HG03558 (cell line): ENCODE measurements around the gene LSMEM2.
"Not testable (repeated sequence)": the region's sequence is repeated elsewhere in the genome, so short reads cannot be mapped to it uniquely, and the experiment has no call there.

Experiments
- ATAC-seq: cut with Tn5 transposase; IDR thresholded peaks from one replicate; pipeline ENCODE4 v1.9.1; 2021; ENCODE audit warnings: moderate number of reproducible peaks; ENCODE audit not compliant: unreplicated experiment; ENCODE audit errors: extremely low read depth

The LSMEM2 gene

DNA sequence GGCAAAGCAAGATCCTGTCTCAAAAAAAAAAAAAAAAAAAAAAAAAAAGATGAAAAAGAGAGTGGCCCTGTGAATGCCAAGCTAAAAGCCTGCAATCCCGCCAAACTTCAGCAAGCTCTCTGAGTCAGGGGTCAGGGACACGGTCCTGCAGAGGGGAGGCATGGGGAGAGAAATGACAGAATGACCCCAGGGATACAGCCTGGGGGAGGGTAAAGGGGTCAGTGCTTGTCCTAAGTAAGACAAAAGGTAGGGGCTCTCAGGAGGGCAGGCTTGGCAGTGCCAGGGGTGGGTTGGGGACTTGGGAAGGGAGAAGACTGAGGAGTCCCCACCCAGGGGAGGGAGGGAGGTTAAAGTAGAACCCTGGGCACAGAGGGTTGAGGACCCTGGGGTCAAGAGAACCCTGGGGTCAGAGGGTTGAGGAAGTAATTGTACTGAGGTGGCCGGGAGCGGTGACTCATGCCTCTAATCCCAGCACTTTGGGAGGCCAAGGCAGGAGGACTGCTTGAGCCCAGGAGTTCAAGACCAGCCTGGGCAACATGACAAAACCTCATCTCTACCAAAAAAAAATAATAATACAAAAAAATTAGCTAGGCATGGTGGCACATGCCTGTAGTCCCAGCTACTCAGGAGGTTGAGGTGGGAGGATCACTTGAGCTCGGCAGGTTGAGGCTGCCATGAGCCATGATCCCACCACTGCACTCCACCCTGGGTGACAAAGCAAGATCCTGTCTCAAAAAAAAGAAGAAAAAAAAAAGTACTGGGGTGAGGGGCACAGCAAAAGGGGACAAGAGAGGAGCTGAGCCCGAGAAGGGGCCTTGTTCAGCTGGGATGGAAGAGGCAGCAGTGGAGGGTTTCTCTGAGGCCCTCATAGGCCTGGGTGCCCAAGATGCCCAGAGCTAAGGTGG, 15.2 kb upstream of the LSMEM2 start:
- ATAC-seq: no peak

DNA sequence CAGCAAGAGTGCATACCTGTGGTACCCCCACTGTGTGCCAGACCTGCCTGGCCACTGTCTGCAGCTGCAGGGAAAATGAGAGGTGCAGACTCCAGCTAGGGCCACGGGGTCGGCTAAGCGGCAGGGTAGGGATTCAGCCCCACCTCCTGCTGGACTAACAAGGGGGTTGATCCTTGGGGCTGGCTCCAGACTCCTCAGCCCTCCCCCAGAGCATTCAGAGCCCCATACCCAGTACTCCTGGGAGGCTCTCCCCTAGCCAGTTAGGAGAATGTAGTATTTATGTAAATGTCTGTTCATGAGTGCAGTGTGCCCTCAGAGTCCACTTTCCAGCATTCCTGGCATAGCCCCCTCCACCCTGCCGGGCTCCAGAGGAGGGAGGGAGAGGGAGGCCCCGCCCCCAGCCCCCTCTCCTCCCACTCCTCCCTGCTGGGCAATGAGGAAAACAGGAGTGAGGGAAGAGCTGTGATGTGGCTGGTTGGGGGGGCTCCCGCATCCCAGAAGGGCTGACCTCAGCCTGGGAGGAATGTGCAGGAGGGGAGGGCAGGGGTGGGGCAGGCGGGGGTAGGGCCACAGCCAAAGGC, 14.4 kb upstream of the LSMEM2 start:
- ATAC-seq: no peak

DNA sequence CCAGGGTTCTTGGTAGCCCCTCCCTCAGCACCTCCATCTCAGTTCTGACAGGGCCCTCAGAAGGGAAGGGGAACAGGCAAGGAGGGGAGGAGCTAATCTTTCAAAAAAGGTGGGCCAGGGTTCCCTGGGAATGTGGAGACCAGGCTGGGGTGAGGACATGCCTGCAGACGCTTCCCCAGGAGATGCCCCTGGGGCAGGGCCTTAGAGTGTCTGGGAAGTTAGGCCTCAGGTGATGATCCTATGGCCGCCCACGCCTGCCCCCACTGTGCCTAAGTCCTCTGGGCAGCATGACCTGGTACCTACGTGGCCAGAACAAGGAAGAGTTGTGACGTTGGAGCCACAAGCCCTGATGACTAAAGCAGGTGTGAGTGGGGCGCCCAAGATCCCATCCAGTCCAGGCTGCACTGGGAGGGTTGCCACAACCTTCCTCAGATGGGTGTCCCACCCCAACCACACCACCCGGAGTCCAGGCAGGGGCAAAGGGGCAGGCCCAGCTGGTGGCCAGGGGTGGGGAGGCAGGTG, 13.9 kb upstream of the LSMEM2 start:
- no peak for ATAC-seq

DNA sequence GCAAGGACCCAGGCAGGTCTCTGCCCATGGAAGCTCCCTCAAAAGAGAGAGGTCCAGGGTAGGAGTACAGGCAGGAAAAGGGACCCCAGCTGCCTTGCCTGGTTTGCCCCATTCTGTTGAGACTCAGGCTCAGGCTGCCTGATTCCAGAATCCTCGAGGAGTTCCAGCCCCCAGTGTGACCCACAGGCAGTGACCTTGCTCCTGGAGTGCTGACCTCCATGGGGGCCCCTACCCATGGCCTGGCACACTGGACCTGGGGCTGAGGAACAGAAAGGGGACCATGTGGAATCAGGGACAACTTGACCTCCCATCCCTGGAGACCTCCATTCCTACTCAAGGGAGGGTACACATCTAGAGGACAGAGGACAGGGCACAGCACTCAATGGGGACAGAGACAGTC, 13.3 kb upstream of the LSMEM2 start:
- ATAC-seq: no peak

DNA sequence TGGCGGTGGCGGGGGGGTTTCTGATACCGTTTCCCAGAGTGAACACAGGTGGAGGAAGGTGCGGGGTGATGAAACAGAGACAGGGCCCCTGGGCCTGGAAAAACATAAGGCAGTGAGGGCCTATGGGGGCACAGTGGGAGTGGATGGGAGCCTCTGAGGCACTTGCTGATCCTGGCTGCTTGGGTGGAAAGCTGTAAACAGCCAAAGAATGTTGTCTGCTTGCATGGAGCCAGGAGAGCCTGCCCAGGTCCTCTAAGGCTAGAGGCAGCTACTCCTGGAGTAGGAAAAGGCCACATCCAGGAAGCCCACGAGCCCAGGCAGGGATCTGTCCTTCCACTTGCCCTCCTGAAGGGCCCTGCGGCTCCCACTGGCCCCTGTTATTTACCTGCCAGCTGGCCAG, 12.9 kb upstream of the LSMEM2 start:
- no peak for ATAC-seq

DNA sequence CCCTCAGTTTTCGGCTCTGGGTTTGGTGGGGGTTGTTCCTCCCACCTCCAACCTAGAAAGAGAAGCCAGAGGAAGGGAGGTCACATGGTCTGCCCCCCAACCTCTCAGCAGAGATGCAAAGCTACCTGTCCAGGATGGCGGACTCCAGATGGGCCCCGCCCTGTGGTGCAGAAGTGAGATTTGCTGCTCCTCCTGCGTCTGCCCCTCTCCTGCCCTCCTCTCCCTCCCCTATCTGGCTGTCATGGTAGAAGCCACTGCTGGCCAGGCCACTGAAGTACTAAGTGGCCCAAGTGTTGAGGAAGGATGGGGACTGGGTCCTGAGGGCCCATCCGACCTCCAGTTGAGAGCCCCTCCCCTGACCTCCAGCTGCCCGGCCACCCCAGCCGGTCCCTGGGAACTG, 12.1 kb upstream of the LSMEM2 start:
- no peak for ATAC-seq

DNA sequence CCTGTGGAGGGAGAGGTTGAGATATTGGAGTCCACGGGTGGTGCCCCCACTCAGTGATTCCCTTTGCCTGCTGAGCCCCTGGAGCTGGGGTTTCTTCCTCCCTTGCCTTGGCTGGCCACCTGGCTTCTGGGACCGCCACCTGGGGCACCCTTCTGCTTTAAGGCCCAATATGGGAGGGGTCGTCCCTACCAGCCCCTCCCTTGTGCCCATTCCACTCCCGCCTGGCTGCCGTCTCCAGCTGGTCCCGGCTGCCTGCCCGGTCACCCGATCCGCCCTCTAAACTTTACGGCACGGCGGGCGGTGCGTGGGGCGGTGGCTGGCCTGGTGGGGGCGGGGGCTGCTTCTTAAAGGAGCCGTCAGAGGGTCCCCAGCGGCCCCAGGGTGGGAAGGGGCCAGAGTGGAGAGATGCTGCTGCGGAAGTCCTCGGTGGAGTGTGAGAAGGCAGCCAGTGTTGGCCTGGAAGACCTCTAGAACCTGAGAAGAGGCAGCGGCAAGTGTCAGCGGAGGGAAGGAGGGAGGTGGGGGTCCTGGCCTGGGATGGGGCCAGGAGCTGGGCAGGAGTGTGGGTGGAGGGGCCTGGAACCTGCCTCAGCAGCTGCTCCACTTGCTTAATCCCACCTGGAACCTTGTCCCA, 11.5 kb upstream of the LSMEM2 start:
- ATAC-seq: no peak

DNA sequence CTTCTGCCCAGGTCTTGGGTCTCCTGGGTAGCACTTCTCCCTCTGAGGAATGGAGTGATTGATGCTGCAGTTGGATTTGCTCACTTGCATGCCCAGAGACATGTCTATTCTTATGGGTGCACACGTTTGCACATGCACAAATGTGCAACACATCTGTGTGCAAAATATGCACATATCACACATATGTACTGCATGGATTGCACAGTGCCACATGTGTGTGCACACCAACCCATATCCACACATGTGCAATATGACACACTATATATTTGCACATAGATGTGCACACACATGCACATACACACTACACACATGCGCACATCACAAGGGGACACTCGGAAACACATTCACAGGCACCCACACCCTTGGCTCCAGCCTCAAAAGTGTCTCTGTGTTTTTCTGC, 10.6 kb upstream of the LSMEM2 start:
- ATAC-seq: no peak

DNA sequence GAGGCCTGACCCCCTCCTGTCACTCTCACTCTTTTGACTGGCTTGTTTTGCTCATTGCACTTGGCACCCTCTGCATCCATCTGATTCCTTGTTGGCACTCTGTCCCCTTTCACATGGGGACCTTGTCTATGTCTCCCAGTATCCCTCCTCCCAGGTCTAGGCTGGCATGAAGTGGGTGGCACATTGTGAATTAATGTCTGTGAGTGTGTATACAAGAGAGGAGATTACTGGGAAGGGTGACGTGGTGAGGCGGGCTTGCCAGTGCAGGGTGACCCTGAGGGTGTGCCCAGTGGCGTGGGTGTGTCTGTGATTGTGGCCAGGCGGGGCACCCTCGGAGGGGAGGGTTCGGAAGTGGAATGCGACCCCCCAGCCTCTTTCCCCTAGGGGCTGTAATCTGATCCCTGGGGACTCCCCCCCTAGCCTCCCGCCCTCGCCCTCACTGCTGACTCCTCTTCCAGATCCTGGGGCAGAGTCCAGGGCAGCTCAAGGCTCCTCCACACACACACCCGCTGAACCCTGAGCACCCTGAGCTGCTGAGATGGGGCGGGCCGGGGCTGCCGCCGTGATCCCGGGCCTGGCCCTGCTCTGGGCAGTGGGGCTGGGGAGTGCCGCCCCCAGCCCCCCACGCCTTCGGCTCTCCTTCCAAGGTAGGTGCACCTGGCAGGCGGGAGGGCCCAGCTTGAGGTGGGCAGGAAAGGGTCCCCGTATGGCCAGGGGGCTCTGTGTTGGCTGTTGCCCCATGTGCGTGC, 10.0 kb upstream of the LSMEM2 start, which contains the start of gene SEMA3B:
Gene SEMA3B, plus strand, starts transcription at position 445 of the 749 bp plus-strand sequence. Its CDS starts 94 bp downstream, at position 539.
- ATAC-seq: no peak

DNA sequence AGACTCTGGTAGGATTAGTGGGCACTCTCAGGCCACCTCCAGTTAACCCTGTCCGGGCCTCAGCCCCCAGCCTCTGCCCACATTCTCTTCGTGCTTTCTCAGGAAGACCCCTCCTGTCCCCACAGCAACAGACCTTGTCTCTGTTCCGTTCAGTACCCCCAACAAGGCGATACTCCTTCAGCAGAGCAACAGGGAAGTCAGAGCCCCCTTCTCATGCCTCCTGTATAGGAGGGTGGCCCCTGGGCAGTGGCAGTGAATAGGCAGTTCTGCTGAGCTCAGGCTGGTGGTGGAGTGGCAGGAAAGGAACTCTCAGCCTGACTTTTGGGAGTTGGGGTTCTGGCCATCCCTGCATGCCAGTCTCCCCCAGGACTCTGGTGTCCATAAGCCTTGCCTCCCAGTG, 9.4 kb upstream of the LSMEM2 start:
- ATAC-seq: no peak

DNA sequence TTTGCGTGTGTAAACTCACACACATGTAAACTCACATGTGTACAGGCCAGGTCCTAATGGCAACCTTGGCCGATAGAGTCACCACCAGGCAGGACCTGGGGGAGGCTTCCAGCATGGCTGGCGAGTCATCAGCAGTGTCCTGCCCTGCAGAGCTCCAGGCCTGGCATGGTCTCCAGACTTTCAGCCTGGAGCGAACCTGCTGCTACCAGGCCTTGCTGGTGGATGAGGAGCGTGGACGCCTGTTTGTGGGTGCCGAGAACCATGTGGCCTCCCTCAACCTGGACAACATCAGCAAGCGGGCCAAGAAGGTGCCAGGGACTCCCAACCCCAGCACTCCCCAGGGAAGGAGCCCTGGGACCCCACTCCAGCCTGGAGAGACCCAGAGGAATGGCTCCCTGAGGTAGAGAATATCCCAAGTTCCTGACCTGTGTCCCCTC, 8.9 kb upstream of the LSMEM2 start:
- ATAC-seq: no peak

DNA sequence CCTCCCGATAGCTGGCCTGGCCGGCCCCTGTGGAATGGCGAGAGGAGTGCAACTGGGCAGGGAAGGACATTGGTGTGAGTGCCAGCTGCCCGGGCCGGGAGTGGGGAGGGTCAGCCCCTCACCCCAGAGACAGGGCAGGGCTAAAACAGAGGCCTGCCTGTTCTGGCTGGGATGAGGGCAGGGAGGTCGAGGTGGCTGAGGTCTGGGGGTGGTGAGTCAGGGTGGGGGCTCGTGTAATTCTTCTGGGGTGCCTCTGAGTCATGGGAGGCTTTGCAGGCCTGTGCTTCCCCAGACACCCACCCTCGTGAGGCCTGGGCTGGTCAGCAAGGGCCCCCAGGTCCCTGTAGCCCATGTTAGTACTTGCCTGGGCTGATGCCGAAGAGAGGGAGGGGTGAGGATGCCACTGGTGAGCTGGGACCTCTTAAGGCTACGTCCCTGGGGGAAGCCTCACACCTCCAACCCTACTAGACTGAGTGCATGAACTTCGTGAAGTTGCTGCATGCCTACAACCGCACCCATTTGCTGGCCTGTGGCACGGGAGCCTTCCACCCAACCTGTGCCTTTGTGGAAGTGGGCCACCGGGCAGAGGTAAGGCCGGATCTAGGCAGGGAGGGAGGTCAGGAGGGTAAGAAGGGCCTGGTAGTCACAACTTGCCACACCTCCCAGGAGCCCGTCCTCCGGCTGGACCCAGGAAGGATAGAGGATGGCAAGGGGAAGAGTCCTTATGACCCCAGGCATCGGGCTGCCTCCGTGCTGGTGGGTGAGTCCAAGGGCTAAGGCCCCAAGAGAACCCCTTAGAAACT, 8.3 kb upstream of the LSMEM2 start:
- no peak for ATAC-seq

DNA sequence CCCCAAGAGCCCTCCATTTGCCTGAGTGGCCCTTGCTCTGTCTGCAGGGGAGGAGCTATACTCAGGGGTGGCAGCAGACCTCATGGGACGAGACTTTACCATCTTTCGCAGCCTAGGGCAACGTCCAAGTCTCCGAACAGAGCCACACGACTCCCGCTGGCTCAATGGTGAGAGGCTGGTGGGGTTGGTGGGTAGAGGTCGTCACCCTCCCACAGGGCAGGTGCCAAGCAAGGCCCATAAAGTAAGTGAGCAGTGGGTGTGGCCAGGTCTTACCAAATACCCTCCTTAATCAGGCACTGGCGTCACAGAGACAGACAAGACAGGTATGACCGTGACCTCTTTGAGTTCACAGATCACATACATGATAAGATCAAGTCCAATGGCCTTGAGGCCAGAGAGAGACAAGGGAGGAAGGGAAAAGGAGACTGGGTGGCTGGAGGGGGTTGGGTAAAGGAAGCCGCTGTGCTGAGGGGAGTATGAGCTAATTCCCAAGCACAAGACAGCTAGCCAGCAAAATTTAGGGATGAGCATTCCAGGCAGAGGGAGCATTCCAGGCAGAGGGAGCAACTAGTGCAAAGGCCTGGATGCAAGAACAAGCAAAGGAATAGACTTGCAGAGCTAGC, 7.5 kb upstream of the LSMEM2 start:
- ATAC-seq: no peak

DNA sequence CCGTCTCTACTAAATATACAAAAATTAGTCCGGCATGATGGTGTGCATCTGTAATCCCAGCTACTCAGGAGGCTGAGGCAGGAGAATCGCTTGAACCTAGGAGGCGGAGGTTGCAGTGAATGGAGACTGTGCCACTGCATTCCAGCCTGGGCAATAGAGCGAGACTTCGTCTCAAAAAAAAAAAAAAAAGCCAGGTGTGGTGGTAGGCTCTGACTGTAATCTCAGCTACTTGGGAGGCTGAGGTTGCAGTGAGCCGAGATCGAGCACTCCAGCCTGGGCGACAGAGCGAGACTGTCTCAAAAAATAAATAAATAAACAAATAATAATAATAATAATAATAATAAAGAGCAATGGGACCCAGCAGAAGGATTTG, 6.4 kb upstream of the LSMEM2 start:
- ATAC-seq: not testable (repeated sequence)

DNA sequence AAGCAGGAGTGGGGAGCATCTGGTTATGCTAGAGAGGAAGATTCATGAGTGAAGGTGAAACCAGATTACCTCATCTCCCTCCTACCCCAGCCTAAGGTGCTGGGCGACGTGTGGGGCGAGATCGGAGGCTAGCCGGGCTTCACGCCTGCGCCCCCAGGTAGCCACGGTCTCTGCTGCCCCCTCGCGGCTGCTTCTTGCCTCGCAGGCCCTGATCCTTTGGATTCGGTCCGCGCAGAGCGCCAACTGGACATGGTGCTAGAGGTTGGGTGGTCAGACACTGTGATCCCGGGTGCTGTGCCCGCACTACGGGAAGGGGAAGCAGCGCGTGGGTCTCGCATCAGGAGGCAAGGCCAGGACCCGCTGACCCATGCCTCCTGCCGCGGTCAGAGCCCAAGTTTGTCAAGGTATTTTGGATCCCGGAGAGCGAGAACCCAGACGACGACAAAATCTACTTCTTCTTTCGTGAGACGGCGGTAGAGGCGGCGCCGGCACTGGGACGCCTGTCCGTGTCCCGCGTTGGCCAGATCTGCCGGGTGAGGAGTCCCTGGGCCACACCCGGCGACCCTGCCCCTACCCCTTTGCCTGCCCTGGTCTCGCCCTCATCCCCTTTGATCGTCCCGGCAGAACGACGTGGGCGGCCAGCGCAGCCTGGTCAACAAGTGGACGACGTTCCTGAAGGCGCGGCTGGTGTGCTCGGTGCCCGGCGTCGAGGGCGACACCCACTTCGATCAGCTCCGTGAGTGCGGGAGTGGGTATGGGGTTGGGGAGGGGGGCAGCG, 5.8 kb upstream of the LSMEM2 start:
- ATAC-seq: peak; percentile 44

DNA sequence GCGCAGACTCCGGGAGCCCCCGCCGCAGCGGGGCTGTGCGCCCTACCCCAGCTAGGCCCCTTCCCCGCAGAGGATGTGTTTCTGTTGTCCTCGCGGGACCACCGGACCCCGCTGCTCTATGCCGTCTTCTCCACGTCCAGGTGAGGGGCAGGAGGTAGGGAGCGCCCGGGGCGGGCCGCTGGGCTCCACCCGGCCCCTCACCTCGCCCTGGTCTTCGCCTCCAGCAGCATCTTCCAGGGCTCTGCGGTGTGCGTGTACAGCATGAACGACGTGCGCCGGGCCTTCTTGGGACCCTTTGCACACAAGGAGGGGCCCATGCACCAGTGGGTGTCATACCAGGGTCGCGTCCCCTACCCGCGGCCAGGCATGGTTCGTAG, 5.2 kb upstream of the LSMEM2 start:
- no peak for ATAC-seq

DNA sequence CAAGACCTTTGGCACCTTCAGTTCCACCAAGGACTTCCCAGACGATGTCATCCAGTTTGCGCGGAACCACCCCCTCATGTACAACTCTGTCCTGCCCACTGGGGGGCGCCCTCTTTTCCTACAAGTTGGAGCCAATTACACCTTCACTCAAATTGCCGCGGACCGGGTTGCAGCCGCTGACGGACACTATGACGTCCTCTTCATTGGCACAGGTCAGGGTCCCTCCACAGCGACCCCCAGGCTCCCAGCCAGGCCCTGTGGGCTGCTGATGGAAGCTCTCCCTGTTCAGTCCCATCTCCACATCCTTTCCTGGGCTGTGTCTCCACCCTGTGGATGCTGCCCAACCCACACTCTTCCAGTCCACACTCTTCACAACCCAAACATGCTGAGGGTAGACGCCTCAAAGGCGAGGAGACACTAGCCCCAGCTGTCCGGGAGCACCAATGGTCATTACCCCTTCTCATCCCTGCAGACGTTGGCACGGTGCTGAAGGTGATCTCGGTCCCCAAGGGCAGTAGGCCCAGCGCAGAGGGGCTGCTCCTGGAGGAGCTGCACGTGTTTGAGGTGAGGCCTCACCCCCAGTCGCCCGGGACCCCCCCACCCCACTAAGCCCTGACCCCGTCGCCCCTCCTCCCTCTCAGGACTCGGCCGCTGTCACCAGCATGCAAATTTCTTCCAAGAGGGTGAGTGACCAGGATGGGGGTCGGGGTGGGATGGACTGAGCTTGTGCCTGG, 4.3 kb upstream of the LSMEM2 start:
- no peak for ATAC-seq
